ENCODE measurements around the gene PHYHD1.

The PHYHD1 gene

DNA sequence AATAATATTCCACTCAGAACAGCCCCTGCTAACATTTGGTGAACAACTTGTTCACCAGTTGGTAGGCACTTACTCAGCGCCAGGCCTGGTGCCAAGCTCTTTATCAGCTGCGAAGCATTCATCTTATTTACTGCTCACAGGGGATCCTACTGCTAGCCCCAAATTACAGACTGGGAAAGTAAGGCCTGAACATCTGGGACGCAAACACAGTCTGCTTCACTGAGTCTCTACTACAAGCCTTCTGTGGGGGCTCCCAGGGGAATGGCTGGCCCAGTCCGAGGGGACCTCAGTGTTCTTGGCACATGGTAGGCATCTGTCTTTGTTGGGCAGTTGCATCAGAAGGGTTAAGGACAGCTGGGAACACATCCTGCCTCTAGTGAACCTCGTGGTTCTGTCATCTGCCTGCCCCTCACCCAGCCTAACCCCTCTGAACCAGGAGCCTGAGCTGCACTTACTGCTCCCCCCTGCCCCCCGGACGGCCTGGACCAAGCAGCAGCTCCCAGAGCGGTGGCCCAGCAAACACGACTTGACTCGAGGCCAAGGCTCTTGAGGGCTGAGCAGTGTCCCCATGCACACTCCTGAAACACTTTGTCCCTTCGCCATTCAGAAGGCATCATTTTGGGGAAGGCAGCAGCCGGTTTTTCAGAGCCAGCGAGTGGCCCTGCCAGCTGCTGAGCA lies at the start of gene PHYHD1:
Gene PHYHD1, plus strand, starts transcription at position 602 of the 678 bp plus-strand sequence. CDS start 1,342 bp downstream, outside the sequence.
- no peak for DNase-seq

DNA sequence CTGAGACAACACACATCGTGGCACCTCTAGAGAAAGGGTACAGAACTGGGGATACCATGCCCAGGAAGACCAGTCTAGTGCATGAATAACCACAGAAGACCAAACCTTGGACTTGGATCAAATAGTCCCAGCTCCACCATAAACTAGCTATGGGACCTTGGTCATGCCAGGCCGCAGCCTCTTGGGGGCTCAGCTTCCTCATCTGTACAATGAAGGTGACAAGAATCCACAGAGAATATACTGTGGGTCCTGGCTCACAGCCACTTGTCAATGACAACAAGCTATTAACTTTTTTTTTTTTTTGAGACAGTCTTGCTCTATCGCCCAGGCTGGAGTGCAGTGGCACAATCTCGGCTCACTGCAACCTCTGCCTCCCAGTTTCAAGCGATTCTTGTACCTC lies 42.9 kb upstream of the PHYHD1 start:
- no peak for DNase-seq

DNA sequence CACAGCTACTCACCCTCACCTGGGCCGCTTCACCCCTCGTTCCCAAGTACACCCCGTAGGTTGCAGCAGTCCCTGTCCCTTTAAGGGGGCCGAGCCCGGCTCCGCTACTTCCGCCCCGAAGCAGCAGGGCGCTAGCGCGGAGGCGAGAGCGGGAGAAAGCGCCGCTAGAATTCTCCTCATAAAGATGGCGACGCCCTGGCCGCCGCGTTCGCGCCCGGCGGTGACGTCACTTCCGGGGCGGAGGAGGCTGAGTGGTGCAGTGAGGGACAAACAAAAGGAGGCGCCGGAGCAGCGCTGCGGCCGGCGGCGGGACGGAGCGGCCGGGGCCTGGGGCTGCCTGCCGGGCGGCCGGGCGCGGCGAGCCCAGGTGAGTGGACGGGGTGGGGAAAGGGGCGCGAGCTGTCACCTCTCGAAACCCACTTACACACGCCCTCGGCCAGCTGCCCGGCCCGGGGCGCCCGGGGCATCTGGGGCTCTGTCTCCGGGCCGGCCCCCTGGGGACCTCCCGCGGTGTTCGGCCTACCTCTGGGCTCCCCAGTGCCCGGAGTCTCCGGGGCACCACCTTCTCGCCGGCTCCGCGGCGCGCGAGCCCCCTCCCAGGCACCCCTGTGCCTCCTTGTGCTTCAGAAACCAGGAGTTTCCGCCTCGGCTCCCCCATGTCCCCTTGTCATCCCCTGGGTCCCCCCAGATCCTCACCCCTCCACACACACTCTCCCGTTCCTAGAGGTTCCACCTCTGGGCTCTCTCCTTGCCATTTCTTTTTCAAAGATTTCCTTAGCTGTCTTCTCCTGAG lies 38.7 kb upstream of the PHYHD1 start, which contains the start of the genes KYAT1 and LRRC8A:
Gene KYAT1, minus strand, starts transcription at position 67 of the 793 bp plus-strand sequence. CDS start 36,545 bp downstream, outside the sequence.
Gene LRRC8A, plus strand, starts transcription at position 250 of the 793 bp plus-strand sequence. CDS start 25,032 bp downstream, outside the sequence.
- DNase-seq, result peak; percentile 91

DNA sequence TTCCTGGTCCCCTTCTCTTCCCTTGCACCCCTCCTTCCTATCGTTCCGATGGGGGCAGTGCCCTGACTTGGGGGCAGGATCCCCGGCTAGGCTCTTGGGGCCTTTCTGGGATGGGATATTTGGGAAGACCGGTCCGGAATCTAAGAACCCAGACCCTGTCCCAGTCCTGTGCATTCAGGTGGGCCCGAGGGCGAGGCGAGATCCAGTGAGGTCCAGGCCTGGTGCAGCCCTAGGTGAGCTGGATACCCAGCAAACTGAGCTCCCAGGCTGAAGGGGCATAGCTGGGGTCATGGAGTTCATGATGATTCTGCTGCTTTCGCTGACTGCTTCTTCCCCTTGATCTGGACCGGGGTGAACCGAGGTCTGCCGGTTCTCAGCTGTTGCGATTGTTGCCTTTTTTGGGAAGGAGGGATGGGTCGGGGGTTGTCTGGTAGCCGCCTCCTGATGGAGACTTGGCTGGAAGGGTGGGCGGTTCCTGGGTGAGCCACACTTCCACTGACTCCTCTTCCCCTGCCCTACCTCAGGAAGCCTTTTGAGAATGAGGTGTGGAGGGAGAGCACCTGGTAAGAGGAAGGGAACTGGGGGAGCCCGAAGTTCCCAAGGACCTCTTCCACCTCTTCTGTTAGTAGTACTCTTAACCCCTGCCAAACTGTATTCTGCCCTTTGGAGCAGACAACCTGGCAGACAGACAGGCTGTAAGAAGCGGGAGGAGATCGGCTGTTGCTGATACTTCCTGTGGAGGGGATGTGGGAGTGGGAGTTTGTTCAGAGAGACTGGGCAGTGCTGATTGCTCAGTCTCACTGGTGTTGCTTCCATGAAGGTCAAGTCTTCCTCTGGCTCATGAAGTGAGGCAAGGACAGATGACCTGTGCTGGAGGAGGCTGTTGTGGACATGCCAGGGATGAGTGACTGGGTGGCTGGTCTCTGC lies 37.8 kb upstream of the PHYHD1 start:
- no peak for DNase-seq

DNA sequence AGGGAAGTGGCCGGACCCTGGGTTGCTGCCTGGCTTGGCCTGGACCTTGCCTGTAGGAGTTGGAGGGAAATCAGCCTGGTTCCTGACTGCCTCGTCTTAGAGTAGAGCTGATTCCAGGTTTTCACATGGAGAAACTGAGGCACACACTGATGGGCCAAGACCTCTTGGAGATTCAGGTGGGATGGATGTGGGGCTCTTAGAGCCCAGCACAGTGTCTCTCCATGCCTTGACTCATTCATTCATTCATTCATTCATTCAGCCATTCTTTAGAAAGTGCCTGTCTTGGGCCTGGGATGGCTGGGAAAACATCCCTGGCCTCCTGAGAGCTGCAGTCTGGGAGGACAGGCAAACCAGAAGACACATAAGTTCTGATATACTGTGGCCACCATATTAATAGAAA lies 36.6 kb upstream of the PHYHD1 start:
- DNase-seq, result no peak

DNA sequence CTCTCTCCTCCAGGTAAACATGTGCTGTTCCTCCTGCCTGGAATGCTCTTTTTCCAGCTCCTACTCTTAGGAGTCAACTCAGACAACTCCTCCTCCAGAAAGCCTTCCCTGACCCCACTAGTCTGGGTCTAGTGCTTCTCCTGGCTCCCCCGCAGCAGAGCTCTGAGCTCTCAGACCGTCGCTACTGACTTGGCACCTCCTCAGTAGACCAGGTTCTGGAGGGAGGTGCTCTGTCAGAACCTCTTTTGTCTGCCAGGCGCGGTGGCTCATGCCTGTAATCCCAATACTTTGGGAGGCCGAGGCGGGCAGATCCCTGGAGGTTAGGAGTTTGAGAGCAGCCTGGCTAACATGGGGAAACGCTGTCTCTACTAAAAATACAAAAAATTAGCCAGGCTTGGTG lies 35.4 kb upstream of the PHYHD1 start:
- no peak for DNase-seq

DNA sequence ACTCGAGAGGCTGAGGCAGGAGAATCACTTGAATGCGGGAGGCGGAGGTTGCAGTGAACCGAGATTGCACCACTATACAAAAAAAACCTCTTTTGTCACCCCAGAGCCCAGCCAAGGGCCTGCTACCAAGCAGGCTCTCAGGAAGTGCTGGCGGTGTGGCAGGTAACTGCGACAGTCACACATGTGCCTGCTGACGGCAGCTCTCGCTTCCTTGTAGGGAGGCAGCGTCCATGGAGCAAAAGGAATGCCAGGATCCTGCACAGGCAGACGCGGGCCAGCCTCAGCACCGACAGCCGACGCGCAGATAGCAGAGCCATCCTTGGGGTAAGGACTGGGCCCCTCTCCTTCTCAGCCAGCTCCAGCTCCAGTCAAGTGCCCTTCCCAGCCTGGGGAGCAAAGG lies 35.0 kb upstream of the PHYHD1 start:
- no peak for DNase-seq

DNA sequence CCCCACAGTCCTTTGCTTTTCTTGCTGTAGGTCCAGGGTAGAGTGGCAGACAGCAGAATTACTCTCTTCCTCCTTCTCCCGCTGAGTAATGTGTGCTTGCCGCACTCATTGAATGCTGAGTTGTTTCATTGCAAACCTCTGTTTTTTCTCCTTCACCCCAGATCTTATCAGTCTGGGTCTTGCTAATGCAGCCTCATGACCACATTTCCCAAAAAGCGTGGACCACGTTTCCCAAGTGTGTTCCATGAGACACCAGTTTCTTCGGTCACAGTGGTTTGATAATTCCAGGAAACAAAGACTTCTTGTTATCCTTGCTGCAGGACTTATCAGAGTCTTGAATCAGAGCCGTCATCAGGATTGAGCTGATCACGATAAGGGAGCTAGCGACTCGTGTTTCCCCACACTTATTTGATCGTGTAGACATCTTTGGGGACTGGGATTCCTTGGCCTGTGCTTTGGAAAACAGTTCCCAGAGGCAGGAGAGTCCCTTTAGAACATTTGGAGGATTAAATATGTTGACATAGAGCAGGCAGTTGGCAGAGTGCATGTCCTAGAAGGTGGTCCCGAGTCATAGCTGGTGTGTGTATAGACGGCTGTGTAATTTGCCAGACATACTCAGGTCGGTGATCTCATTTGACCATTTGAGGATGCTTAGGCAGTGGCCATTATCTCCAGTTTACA lies 34.4 kb upstream of the PHYHD1 start:
- no peak for DNase-seq

DNA sequence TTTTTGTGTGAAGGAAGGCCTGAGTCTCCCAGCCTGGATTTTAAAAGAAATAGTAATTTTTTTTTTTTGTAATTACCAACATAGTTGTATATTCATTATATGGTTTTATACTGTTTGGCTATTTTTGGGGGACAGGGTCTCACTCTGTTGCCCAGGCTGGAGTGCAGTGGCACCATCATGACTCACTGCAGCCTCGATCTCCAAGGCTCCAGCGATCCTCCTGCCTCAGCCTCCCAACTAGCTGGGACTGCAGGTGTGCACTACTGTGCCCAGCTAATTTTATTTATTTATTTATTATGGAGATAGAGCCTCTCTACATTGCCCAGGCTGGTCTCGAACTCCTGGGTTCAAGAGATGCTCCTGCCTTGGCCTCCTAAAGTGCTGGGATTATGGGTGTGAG lies 33.7 kb upstream of the PHYHD1 start:
- DNase-seq, result no peak

DNA sequence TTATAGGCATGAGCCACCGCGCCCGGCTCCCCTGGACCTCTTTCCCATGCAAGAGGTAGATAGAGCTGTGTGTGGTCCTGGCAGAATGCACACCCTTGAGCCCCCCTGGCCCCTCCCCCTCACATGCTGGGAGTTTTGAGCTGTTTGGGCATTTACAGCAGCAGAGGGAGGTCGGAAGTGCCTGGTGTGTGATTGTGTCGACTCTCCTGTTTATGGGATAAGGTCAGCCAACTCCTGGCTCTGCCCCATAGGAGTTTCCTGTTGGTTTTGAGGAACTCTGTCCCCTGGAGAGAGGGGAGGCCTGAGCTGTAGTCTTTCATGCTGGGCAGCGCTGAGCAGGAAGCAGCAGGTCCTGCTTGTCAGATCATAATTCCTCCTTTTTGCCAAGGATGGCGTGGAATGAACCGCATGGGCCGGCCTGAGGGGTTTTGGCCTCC lies 32.9 kb upstream of the PHYHD1 start:
- DNase-seq, result no peak

DNA sequence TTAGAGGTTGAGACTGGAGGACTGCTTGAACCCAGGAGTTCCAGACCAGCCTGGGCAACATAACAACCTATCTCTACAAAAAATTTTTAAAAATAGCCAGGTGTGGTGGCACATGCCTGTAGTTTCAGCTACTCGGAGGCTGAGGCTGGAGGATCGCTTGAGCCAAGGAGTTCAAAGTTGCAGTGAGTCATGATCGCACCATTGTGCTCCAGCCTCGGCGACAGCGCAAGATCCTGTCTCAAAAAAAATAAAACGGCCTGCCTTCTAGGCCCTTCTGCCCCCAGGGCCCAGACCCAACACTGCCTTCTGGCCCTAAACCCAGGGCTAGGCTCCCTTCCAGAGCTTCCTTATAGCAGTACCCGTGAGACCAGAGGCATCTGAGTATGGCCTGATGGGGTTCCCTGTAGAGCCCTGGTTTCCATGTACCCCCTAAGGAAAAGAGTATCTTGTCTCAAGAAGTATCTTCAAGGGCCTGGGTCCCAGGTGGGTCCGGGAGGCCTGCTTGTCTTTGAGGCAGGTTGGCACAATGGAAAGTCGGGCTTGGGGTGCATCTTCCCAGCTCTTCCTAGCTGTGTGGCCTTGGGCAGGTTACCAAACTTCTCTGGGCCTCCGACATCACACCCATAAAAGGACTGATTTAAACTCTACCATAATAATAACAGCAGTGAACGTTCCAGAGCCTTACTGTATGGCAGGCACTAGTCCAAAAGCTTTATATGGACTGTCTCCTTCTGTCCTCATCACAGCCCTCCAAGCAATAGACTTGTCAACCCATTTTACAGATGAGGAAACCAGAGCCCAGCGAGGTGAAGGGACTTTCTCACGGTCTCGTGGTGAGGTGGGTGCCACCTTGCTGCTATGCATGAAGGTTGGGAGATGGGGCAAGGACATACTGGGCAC lies 29.2 kb upstream of the PHYHD1 start:
- DNase-seq, result no peak

DNA sequence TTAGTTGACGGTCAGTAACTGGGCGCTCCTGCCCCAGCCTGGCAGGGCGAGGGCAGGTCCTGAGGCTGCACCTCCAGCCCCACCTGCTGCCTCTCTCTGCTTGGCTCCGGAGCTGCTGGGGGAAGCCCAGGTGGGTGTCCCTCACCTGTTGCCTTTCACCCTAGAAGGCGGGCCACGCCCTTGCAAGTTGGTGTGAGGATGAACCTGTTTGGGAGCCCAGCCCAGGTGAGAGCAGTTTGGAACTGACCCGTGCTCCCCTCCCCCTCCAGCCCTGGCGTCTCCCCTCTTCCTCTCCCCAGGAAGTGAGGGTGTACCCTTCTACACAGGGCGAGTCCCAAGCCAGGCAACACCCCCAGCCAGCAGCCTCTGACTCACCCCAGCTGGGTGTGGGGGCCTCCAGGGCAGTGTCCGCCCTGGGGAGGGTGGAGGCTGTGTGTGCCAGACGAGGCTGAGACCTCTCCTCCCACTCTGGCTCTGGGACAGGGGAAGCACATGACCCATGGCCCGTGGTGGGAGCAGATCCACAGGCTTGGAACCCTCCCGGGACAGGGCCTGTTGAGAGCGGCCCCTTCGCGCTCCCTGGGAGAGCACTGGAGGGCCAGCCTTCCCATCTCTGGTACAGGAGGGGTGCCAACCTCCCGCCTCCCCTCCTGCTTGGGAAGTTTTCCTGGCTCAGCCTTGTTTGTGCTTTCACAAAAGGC lies 28.4 kb upstream of the PHYHD1 start:
- no peak for DNase-seq

DNA sequence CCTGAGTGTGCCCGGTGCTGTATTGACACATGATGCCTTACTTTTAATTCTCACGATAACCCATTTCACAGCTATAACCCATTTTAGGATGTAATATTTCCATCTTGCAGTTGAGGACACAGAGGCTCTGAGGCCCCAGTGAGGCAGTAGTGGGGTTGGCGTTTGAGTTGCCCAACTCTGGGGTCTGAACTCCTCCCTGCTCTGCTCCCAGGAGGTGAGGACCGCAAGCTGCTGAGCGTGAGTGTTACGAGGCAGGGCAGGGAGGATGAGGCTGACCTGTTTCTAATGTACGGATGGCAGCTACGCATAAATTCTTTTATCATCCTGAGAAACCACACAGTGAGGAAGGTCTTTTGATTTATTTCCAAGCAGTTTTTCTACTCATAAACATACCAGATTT lies 27.4 kb upstream of the PHYHD1 start:
- DNase-seq, result no peak

DNA sequence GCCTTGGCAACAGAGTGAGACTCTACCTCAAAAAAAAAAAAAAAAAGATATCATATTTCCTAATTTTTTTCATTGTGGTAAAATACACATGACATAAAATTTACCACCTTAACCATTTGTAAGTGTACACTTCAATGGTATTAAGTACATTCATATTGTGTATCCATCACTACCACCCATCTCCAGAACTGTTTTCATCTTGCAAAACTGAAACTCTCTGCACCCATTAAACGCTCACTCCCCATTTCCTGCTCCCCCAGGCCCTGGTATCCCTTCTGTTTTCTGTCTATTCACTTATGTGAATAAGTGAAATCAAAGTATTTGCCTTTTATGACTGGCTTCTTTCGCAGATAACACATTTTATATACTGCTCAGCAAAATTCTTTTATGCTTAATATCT lies 26.0 kb upstream of the PHYHD1 start:
- DNase-seq, result no peak

DNA sequence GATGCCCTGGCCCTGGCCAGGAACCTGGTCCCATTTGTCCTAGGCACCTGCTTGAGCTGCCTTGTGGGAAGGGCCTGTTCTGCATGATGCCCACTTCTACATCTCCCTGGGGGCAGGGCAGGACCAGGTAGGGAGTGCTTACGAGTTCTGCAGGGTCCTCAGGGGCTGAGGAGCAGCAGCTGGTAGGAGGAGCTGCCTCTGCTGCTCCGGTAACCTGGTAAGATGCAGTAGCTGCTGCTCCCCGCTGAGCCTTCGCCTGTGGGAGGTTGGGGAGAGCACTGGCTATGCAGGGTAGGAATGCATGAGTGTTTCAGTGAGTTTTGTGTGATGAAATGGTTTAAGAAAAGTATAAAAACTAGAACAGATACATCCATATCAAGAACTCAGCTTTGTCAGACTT lies 25.2 kb upstream of the PHYHD1 start:
- DNase-seq, result no peak

DNA sequence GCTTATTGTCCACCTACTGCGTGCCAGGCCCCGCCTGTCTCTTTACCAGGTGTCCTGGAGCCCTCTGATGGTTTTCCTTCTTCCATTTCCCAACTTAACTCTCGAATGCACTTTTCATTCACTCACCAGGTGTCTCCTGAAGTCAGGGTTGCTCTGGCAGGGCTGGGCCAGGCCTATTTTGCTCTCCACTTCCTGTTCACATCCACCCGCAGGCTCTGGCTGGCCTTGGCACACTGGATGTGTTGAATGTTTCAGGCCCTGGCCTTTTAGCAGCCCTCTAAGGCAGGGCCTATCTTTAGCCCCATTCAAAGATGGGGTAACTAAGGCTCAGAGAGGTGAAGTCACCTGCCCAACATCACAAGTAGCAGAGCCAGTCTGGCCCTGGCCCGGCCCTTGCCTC lies 22.4 kb upstream of the PHYHD1 start:
- no peak for DNase-seq

DNA sequence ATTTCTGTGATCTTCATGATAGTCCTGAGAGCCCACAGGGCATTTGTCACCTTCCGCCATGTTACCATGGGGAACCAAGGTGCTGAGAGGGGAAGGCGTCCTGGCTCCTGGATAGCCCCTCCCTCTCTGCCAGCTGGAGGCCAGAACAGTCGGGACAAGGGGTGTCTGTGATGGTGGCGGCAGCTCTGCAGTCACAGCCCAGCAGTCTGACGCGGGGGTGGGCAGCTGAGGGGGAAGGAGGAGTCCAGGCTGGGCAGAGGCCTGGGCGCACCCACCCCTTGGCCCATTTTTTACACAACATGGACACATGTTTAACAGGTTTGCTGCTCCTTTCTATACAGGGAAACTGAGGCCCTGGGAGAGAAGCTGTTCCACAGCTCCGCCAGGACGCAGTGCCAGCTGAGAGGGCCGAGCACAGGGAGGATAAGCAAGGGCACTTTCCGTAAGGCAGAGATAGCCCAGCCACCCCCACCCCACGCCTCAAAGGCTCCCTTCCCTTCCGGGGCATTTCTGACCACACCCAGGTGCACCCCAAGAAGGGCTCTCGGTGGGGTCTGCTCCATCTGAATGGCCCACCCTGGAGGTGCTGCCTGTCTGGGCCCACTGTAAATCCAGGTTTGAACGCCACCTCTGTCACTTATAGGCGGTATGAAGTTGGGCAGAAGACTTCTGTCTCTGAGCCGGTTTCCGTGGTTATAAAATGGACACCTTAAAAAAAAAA lies 21.8 kb upstream of the PHYHD1 start:
- DNase-seq, result no peak

DNA sequence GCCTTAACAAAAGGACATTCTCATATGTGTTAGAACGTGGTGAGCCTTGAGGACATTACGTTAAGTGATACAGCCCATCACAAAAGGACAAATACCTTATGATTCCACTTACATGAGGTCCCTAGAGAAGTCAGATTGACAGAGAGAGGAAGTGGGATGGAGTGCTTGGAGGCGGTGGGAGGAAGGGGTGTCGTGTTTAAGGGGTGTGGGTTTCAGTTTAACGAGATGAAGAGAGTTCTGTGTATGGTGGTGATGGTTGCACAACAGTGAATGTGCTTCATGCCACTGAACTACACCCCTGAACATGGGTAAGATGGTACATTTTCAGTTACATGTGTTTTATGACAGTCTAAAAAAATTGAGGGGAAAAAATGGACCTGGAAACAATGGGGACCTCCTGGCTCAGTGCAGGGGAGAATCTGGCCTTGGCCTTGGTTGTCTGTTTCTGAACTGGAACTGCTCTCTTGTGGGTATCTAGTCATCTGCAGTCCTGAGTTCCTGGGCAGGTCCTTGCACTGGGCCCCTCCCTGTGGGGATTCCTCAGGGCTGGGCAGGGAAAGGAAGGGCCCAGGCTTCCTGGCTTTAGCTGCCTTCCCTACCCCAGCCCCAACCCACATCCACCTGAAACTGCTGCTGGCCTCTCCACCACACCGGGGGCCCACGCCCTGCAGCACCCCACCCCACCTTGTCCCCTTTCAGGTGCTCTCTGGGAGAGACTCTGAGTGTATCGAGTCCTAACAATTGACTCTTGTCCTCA lies 21.0 kb upstream of the PHYHD1 start:
- DNase-seq, result no peak

DNA sequence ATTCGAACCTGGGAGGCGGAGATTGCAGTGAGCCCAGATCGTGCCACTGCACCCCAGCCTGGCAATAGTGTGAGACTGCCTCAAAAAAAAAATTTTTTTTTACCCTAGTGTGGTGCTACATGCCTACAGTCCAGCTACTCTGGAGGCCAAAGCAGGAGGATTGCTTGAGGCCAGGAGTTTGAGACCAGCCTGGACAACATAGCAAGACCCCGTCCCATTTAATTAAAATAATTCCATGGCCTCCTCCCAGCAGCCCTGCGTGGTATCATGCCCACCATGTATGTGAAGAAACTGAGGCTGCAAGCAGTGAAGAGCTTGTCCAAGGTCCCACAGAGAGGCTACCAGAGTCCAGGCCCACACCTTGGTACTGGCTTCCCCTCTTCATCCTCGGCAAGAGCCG lies 19.4 kb upstream of the PHYHD1 start:
- DNase-seq, result no peak

All from NCI-H748 treated with DMSO at 0.1 percent for 48 hours (cell line).